ENCODE measurements around the gene G3BP2.

- TF ChIP-seq POLR2A (IDR thresholded peaks at IDR 0.05) (no peak), CTCF (IDR thresholded peaks at IDR 0.05) (no peak), EP300 (IDR thresholded peaks at IDR 0.05) (no peak)
Observed at GRCh38 chr4:75702919-75703411, 29.8 kb upstream of the G3BP2 start.
